GM21529 (cell line): ENCODE data around the gene USP17L26.
"Not testable (repeated sequence)": the region's sequence is repeated elsewhere in the genome, so short reads cannot be mapped to it uniquely, and the experiment has no call there.

Experiments
- ATAC-seq: cut with Tn5 transposase; IDR thresholded peaks from one replicate; pipeline ENCODE4 v1.9.1; 2021; ENCODE audit not compliant: unreplicated experiment

USP17L26 gene, protein sequence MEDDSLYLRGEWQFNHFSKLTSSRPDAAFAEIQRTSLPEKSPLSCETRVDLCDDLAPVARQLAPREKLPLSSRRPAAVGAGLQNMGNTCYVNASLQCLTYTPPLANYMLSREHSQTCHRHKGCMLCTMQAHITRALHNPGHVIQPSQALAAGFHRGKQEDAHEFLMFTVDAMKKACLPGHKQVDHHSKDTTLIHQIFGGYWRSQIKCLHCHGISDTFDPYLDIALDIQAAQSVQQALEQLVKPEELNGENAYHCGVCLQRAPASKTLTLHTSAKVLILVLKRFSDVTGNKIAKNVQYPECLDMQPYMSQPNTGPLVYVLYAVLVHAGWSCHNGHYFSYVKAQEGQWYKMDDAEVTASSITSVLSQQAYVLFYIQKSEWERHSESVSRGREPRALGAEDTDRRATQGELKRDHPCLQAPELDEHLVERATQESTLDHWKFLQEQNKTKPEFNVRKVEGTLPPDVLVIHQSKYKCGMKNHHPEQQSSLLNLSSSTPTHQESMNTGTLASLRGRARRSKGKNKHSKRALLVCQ

DNA sequence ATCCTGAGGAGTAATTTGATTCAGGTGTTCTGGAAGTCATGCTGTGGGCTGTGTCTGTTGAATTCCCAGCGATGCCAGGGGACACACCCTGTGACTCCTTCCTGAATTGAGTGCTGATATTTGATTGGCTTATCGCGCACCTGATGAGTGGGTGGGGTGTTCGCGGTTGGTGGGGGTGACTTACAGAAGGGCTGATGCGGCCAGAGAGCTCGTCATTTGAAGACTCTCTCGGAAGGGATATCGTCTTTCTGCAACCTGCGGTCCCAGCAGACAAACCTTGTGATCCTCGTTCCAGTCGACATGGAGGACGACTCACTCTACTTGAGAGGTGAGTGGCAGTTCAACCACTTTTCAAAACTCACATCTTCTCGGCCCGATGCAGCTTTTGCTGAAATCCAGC, at the start of gene USP17L26:
USP17L26 (plus strand) TSS at position 301 of the 400 bp plus-strand sequence; CDS start at position 301, 0 bp downstream.
- not testable (repeated sequence) for ATAC-seq

DNA sequence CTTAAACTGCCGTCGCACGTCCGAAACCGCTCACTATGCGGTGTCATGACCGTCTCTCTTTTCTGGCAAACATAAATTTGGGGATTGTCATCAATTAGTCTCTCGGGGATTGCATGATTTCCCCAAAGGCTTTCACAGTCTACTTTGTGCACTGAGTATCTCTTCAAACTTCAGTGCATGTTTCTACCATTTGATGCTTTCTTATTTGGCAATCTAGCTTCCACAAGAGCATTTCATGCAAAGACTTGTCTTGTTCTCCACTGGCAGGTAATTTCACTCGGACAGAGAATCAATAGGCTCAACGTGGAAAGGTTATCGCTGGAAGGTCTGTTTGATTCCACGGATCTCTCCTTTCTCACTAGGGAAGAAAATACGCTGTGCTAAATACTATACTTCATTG, 10.3 kb upstream of the USP17L26 start:
- ATAC-seq = not testable (repeated sequence)

DNA sequence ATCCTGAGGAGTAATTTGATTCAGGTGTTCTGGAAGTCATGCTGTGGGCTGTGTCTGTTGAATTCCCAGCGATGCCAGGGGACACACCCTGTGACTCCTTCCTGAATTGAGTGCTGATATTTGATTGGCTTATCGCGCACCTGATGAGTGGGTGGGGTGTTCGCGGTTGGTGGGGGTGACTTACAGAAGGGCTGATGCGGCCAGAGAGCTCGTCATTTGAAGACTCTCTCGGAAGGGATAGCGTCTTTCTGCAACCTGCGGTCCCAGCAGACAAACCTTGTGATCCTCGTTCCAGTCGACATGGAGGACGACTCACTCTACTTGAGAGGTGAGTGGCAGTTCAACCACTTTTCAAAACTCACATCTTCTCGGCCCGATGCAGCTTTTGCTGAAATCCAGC, 9.6 kb upstream of the USP17L26 start, which contains the start of gene USP17L24:
USP17L24 (plus strand) TSS at position 301 of the 400 bp plus-strand sequence; CDS start at position 301, 0 bp downstream.
- ATAC-seq = not testable (repeated sequence)

DNA sequence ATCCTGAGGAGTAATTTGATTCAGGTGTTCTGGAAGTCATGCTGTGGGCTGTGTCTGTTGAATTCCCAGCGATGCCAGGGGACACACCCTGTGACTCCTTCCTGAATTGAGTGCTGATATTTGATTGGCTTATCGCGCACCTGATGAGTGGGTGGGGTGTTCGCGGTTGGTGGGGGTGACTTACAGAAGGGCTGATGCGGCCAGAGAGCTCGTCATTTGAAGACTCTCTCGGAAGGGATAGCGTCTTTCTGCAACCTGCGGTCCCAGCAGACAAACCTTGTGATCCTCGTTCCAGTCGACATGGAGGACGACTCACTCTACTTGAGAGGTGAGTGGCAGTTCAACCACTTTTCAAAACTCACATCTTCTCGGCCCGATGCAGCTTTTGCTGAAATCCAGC, 4.8 kb upstream of the USP17L26 start, which contains the start of gene USP17L25:
USP17L25 (plus strand) TSS at position 301 of the 400 bp plus-strand sequence; CDS start at position 301, 0 bp downstream.
- ATAC-seq = not testable (repeated sequence)

DNA sequence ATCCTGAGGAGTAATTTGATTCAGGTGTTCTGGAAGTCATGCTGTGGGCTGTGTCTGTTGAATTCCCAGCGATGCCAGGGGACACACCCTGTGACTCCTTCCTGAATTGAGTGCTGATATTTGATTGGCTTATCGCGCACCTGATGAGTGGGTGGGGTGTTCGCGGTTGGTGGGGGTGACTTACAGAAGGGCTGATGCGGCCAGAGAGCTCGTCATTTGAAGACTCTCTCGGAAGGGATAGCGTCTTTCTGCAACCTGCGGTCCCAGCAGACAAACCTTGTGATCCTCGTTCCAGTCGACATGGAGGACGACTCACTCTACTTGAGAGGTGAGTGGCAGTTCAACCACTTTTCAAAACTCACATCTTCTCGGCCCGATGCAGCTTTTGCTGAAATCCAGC, 4.6 kb downstream of the USP17L26 start, which contains the start of gene USP17L5:
USP17L5 (plus strand) TSS at position 301 of the 400 bp plus-strand sequence; CDS start at position 301, 0 bp downstream.
- not testable (repeated sequence) for ATAC-seq

DNA sequence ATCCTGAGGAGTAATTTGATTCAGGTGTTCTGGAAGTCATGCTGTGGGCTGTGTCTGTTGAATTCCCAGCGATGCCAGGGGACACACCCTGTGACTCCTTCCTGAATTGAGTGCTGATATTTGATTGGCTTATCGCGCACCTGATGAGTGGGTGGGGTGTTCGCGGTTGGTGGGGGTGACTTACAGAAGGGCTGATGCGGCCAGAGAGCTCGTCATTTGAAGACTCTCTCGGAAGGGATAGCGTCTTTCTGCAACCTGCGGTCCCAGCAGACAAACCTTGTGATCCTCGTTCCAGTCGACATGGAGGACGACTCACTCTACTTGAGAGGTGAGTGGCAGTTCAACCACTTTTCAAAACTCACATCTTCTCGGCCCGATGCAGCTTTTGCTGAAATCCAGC, 9.4 kb downstream of the USP17L26 start, which contains the start of gene USP17L27:
USP17L27 (plus strand) TSS at position 301 of the 400 bp plus-strand sequence; CDS start at position 301, 0 bp downstream.
- ATAC-seq = not testable (repeated sequence)

DNA sequence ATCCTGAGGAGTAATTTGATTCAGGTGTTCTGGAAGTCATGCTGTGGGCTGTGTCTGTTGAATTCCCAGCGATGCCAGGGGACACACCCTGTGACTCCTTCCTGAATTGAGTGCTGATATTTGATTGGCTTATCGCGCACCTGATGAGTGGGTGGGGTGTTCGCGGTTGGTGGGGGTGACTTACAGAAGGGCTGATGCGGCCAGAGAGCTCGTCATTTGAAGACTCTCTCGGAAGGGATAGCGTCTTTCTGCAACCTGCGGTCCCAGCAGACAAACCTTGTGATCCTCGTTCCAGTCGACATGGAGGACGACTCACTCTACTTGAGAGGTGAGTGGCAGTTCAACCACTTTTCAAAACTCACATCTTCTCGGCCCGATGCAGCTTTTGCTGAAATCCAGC, 14.1 kb downstream of the USP17L26 start, which contains the start of gene USP17L28:
USP17L28 (plus strand) TSS at position 301 of the 400 bp plus-strand sequence; CDS start at position 301, 0 bp downstream.
- ATAC-seq = not testable (repeated sequence)

DNA sequence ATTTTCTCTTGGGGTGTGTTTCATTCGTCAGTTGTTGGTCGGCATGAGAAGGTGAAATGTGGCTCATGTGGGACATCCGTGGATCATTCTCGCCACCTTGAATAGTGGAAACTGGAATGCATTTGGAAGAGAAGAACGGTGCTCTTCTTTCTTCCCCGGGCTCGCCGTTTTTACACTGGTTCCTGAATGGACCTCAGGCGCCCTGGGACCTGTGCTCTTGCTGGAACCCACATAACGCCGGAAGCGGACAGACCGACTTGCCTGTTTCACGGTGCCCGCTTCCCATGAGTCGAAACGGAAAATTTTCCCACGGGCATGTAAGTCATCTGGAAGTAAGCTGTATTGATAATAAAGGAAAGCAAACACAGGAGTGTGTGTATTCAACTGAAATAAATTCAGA, 16.4 kb downstream of the USP17L26 start:
- ATAC-seq = not testable (repeated sequence)

DNA sequence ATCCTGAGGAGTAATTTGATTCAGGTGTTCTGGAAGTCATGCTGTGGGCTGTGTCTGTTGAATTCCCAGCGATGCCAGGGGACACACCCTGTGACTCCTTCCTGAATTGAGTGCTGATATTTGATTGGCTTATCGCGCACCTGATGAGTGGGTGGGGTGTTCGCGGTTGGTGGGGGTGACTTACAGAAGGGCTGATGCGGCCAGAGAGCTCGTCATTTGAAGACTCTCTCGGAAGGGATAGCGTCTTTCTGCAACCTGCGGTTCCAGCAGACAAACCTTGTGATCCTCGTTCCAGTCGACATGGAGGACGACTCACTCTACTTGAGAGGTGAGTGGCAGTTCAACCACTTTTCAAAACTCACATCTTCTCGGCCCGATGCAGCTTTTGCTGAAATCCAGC, 18.9 kb downstream of the USP17L26 start, which contains the start of gene USP17L29:
USP17L29 (plus strand) TSS at position 301 of the 400 bp plus-strand sequence; CDS start at position 301, 0 bp downstream.
- ATAC-seq = not testable (repeated sequence)

DNA sequence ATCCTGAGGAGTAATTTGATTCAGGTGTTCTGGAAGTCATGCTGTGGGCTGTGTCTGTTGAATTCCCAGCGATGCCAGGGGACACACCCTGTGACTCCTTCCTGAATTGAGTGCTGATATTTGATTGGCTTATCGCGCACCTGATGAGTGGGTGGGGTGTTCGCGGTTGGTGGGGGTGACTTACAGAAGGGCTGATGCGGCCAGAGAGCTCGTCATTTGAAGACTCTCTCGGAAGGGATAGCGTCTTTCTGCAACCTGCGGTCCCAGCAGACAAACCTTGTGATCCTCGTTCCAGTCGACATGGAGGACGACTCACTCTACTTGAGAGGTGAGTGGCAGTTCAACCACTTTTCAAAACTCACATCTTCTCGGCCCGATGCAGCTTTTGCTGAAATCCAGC, 28.4 kb downstream of the USP17L26 start, which contains the start of gene USP17L30:
USP17L30 (plus strand) TSS at position 301 of the 400 bp plus-strand sequence; CDS start at position 301, 0 bp downstream.
- ATAC-seq = not testable (repeated sequence)

DNA sequence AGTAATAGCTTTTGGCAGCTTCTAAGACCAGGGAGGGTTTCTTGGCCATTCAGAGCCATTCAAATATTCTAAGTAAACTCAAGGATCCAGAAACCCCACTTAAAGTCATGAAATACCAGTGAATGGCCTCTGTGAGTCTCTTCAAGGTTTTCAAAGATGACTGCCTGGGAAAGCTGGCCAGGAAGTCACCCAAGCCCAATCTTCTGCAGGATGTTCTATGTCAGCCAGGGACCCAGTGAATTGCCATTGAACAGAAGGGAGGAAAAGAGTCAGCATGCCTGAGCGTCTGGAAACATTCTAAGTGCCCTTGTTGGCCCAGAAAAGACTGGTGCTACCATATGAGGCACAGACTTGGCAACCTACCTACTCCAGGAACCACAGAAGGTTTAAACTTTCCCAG, 45.4 kb downstream of the USP17L26 start:
- ATAC-seq = not testable (repeated sequence)

DNA sequence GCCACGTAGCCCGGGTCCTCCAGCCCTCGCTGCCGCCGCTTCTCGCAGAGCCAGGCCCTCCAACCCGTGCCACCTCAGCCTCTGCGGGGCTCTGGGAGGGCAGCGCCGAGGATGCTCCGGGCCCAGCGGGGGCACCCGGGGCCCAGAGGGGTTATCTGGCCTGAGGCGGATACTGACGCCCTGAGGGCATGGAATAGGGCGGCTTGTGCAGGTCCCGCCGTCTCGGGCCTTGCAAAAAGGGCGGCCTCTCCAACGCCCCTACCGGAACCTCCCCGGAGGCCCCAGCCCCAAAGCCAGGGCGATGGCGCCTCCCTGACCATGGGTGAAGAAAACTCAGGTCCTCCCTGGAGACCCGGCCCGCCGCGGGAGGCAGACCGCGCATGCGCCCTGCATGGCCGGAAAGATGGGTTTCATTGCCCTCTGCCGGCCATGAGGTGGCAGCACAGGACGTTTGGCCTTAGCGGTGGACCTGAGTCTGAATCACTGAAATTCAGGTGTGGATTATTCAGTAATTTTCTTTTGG, 46.6 kb downstream of the USP17L26 start:
- ATAC-seq = not testable (repeated sequence)

DNA sequence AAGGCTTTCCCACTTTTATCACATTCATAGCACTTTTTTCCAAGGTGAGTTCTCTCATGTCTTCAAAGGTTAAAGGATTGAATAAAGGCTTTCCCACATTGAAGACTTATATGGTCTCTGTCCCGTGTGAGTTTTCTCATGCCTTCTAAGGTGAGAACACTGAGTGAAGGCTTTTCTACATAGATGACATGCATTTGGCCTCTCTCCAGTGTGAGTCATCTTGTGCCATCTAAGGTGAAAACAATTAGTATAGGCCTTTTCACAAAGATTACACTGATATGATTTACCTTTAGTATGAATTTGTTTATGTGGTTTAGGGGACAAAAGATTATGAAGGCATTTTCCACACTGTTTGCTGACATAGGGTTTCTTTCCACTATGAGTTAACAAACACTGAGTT, 49.7 kb downstream of the USP17L26 start:
- no peak for ATAC-seq
